OCI-LY3 (cell line): ENCODE results near the gene DPF3.

Source experiments
- EZH2phosphoT487 ChIP-seq: fragments of 200-600 bp; shearing (Covaris generic); IDR thresholded peaks from 2 replicates; pipeline ENCODE4 v1.6.1; 2018; ENCODE audit warnings: antibody characterized with exemption, mixed run types, low read depth
- TF ChIP-seq, protein P1 (sequence below): fragments of 200-600, 300-600 bp; sonication (generic); IDR thresholded peaks from 2 replicates; pipeline ENCODE4 v1.5.1; 2014; ENCODE audit warnings: antibody characterized with exemption, low read length, low read depth

DNA sequence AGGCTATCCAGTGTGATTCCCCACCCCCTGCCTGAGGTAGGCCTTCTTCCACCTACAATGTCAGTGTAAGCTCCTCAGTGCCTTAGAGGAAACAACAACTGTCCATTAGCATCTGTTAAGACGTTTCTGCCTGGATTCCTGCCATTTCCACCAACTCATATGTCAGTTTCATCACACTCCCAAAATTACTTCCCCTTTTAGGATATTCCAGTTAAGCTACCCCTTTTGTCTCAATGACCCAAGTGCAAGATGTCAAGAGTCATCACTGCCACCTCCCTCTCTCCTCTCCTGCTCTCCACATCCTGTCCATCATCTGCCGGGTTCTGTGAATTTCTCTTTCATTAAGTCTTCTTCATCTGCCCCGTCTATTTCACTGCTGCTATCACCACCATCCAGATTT lies 189.4 kb downstream of the DPF3 start:
- TF ChIP-seq, protein P1, sequence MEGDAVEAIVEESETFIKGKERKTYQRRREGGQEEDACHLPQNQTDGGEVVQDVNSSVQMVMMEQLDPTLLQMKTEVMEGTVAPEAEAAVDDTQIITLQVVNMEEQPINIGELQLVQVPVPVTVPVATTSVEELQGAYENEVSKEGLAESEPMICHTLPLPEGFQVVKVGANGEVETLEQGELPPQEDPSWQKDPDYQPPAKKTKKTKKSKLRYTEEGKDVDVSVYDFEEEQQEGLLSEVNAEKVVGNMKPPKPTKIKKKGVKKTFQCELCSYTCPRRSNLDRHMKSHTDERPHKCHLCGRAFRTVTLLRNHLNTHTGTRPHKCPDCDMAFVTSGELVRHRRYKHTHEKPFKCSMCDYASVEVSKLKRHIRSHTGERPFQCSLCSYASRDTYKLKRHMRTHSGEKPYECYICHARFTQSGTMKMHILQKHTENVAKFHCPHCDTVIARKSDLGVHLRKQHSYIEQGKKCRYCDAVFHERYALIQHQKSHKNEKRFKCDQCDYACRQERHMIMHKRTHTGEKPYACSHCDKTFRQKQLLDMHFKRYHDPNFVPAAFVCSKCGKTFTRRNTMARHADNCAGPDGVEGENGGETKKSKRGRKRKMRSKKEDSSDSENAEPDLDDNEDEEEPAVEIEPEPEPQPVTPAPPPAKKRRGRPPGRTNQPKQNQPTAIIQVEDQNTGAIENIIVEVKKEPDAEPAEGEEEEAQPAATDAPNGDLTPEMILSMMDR: no peak
- TF ChIP-seq EZH2phosphoT487: no peak
